HL-60 (cell line): ENCODE results near the gene AGBL4.

Experiments used
- CTCF ChIP-seq: IDR thresholded peaks from one replicate; pipeline ENCODE4 v1.5.1; 2011; ENCODE audit warnings: low read length, control low read depth, inconsistent platforms; ENCODE audit not compliant: insufficient read depth
- POLR2AphosphoS5 ChIP-seq: IDR thresholded peaks from 2 replicates; pipeline ENCODE4 v1.6.1; 2012; ENCODE audit warnings: low read depth
- TF ChIP-seq, protein P1 (sequence below): IDR thresholded peaks from 2 replicates; pipeline ENCODE4 v1.6.1; 2012; ENCODE audit warnings: low read depth; ENCODE audit not compliant: insufficient replicate concordance

GRCh38 chr1:49906365-49906764 is 117.4 kb downstream of the AGBL4 start:
- no peak for TF ChIP-seq CTCF
- no peak for TF ChIP-seq POLR2AphosphoS5
- TF ChIP-seq, protein P1, sequence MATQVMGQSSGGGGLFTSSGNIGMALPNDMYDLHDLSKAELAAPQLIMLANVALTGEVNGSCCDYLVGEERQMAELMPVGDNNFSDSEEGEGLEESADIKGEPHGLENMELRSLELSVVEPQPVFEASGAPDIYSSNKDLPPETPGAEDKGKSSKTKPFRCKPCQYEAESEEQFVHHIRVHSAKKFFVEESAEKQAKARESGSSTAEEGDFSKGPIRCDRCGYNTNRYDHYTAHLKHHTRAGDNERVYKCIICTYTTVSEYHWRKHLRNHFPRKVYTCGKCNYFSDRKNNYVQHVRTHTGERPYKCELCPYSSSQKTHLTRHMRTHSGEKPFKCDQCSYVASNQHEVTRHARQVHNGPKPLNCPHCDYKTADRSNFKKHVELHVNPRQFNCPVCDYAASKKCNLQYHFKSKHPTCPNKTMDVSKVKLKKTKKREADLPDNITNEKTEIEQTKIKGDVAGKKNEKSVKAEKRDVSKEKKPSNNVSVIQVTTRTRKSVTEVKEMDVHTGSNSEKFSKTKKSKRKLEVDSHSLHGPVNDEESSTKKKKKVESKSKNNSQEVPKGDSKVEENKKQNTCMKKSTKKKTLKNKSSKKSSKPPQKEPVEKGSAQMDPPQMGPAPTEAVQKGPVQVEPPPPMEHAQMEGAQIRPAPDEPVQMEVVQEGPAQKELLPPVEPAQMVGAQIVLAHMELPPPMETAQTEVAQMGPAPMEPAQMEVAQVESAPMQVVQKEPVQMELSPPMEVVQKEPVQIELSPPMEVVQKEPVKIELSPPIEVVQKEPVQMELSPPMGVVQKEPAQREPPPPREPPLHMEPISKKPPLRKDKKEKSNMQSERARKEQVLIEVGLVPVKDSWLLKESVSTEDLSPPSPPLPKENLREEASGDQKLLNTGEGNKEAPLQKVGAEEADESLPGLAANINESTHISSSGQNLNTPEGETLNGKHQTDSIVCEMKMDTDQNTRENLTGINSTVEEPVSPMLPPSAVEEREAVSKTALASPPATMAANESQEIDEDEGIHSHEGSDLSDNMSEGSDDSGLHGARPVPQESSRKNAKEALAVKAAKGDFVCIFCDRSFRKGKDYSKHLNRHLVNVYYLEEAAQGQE, result no peak
